Erythroblast (primary cell): ENCODE results near the gene PTCH1.

ENCODE experiments used
- DNase-seq, 2 experiments: peaks; one replicate each; lab custom pipeline; 2025; lab: John Stamatoyannopoulos, UW
- GATA1 ChIP-seq: IDR thresholded peaks from 2 replicates; pipeline ENCODE4 v1.6.1; 2011; ENCODE audit warnings: low read depth, mild to moderate bottlenecking, control low read depth, low read length, moderate library complexity
- POLR2A ChIP-seq: IDR thresholded peaks from 2 replicates; pipeline ENCODE4 v1.6.1; 2011; ENCODE audit warnings: mild to moderate bottlenecking, low read length

The PTCH1 gene

DNA sequence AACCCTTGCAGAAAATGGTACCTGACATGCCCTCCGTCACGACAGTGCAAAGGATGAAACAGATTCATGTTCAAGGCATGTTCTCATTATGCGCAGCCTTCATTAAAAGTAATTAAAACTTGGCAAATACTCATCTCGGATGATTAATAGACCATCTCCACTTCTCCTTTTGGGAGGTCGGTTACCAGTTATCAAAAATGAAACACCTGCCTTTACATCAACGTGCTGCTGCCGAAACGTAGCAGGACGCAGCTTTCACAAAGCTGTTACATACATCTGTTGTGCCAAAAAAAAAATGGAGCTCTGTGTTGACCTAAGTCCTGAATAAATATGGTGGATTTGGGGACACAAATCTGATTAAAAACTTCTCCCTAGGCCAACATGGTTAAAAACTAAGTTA, 75.7 kb downstream of the PTCH1 start:
- no peak for DNase-seq
- TF ChIP-seq POLR2A (no peak), GATA1 (no peak)

DNA sequence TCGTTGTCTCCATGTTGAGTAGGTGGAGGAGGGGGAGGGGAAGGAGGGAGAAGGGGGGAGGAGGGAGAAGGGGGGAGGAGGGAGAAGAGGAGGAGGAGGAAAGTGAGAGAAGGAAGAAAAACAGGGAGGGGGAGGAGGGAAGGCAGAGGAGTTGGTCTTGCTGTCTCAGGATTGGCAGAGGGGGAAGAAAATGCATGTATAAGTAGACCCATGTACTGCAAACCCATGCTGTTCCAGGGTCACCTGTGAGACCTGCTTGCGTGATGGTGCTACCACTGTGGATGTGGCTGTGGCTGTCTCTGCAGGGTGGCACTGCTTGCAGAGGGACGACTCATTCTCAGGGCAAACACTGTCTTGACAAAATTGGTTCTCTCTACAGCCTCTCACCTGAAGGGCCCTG, 76.3 kb downstream of the PTCH1 start:
- DNase-seq: no peak
- TF ChIP-seq GATA1 (no peak), POLR2A (no peak)

DNA sequence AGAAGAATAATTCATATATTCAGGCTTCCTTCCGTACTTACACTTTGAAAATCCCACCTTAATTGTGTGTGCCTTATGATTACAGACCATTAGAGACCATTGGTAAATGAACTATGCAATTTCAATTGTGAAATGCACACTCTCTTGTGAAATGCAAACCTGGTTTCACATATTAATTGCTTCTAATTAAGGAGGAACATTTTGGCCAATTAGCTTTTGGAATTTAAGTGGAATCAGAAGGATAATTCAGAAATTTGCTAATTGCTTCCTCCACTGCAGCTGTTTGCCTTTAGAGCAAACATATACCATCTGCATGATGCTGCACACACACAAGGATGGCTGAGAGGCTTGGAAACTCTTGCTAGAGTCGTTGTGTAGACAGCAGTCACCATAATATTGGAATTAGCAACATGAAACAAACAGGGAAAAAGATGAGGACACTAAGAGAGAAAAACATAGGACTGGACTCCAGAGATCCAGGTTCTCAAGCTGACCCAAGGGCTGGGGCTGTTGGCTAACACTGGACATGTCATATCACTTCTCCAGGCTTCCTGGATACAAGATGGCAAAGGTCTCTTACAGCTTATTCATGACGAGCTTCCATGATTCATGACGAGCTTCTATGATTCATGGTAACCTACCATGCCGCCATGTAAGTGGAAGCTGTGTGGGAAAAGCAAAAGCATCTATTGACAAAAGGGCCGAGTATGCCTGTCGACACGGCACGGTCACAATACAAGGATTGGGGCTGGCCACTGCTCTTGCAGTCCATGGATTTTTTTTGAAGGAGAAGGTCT, 78.0 kb downstream of the PTCH1 start:
- TF ChIP-seq POLR2A: no peak
- no peak for TF ChIP-seq GATA1
- no peak for DNase-seq

DNA sequence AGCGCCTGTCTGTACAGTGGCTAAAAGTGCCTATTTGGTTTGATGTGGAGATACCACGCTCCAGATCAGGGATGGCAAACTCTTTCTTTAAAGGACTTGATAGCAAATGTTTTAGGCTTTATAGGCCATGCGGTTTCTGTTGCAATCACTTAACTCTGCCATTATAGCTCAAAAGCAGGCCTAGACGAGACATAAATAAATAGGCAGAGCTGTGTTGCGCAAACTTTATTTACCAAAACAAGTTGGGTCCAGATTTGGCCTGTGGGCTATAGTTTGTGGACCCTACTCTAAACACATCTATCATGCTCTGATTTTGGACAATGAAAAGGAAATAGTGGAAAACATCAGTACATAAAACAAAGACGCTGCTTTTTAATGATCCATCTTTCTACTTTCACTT, 79.2 kb downstream of the PTCH1 start:
- no peak for DNase-seq

DNA sequence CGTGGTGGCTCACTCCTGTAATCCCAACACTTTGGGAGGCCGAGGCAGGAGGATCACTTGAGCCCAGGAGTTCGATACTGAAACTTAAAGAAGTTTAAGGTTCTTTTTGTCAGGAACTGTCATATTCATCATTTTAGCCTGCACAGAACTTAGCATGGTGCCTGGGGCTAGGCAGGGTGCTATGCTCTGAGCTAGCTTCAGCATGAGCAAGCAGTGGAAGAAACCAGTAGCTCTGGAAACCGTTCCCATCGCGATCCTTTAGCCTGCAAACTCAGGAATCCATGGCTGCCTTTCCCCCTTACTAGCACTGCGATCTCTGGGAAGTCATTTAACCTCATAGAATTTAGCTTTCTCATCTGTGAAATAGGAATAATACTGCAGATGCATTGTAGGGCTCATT, 80.4 kb downstream of the PTCH1 start:
- TF ChIP-seq GATA1 (no peak), POLR2A (no peak)
- no peak for DNase-seq

More for the DNA sequence above, 79.2 kb downstream of the PTCH1 start:
- TF ChIP-seq POLR2A: no peak
- TF ChIP-seq GATA1: no peak

DNA sequence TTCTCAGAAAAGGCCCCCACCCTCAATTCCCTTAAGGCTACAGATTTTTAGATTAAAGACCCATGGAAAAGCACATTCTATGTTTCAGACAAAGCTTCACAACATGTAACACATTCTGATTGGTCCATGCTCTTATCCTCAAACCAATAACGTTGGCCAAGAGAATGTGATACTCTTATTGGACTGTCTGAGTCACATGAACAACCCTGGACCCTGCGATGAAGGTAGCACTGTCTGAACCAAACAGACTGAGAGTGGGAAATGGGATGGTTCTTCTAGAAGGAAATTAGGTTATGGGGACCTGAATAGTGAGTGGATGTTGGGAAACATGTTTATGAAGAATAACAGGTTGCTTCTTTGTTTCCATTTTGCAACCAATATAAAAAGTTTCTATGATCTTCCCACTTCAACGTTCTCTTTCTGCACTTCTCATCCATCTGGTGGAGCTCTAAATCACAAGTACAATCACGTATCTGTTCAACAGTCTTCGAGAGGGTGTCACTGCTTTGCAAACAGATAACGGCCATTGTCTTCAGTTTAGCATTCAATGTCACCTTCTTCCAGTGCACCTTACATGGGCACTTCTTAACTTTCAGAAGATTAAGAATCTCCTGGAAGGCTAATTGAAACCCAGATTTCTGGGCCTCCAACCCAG, 81.6 kb downstream of the PTCH1 start:
- no peak for TF ChIP-seq POLR2A
- TF ChIP-seq GATA1: no peak
- no peak for DNase-seq

DNA sequence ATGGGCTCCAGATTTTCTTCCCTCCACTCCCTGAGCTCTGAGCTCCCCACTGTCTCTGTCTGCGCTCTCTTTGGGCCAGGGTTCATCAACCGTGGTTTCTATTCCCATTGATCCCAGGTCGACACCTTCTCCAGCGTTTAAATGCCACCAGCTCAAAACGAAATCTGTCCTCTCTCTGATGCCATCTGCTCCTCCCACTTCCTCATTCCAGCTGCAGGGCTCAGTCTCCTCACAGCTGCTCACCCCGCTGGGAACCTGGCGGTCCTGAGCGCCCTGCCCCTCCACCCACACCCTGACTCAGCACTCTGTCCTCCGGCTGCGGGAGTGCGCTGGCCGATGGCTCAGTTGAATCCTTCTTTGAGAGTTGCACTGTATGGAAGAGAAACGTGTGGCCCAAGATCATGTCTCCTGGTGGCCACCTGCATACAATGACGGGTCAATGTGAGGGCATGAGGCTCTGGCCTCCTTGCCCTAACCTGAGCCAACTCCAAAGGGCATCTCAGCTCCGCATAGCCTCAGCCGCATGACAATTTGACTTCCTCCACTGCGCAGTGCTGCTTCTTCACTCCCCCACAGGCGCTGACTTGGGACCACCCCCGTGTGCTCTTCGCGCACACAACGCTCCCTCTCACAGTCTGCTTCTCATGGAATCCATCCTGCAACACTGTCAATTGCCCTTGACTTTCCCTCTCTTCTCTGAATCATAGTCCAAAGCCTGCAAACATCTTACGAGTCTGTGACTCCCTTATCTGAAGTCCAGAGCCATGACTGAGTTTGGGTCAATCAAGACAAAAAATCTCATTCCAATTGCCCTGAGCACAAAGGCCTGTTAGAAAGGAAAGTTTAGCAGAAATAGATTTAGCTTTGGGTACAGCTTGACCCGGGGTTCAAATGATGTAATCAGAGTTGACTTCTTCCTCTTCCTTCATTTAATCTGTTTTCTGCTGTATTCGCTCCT, 82.4 kb downstream of the PTCH1 start:
- TF ChIP-seq POLR2A (no peak), GATA1 (no peak)
- DNase-seq: no peak

DNA sequence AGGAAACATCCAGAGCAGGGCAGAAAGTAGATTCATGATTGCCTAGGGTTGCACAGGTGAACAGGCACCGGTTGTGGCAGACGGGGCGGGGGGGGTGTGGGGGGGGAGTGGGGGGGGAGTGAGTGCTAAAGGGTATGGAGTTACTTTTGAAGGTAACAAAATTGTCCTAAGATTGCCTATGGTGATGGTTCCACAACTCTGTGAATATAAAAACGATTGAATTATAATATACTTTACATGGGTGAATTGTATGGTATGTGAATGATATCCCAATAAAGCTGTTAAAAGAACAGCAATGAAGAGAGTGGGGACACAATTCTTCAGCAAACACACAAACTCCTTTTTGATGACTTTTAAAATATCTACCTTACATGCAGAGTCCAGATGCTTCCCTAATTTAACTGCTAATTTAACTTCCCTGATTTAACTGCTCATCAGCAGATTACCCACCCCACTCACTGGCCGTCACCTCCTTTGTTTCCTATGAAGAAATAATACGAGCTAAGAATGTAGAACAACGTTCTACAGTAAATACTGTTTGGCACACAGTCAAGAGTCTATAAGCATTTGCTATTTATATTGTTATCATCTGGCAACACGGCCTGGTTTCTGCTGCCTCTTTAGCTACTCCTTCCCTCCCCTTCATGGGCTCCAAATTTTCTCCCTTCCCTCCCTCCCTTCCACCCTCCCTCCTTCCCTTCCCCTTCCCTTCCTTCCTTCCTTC, 83.5 kb downstream of the PTCH1 start:
- no peak for DNase-seq
- TF ChIP-seq POLR2A (no peak), GATA1 (no peak)

DNA sequence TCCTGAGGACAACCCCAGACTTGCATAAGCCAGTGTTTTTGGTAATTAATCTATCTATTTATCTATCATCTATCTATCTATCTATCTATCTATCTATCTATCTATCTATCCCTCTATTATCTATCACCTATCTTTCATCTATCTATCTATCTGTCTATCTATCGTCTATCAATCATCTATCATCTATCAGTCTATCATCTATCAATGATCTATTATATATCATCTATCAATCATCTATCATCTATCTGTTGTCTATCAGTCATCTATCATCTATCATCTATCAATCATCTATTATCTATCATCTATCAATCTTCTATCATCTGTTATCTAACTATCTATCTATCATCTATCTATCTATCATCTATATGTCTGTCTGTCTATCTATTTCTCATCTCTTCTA, 85.5 kb downstream of the PTCH1 start:
- no peak for DNase-seq
- no peak for TF ChIP-seq POLR2A
- TF ChIP-seq GATA1: no peak

DNA sequence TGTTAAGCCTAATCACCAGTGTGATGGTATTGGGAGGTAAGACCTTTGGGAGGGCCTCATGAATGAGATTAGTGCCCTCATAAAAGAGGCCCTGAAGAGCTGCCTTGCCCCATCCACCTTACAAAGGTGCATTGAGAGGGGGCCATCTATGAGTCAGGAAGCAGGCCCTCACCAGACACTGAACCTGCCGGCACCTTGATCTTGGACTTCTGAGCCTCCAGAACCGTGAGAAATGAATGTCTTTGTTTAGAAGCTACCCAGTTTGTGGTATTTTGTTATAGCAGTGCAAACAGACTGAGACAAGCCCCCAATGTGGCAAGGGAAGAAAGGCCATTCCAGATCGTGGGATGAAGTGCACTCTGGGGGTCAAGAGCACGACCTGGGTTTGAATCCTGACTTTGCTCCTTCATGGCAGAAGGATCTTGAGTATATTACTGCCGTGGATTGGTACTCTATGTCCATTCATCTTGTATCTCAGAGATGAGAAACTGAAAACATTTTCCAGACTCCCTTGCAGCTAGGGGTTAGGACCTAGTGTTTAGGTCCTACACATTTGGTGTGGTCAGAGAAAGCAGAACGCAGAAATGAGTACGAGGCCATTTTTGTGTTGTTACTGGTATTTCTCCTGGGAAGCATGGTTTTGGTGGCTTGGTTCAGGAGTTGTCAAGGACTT, 86.7 kb downstream of the PTCH1 start:
- DNase-seq: no peak
- TF ChIP-seq GATA1 (no peak), POLR2A (no peak)

DNA sequence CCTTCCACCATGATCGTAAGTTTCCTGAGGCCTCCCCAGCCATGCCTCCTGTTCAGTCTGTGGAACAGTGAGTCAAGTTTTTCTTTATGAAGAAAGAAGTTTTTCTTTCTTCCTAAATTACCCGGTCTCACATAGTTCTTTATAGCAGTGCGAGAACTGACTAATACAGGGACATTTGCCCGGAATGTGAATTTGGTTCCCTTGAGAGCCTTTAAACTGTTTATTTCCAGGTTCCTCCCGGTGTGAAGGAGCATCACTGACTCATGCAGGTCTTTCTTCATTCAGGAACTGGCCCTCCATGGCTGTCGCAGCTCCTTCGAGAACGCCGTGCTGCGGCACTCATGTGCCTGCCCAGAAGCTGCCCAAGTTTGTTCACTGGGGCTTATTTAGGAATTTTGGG, 87.7 kb downstream of the PTCH1 start:
- no peak for TF ChIP-seq POLR2A
- no peak for TF ChIP-seq GATA1
- DNase-seq: no peak

DNA sequence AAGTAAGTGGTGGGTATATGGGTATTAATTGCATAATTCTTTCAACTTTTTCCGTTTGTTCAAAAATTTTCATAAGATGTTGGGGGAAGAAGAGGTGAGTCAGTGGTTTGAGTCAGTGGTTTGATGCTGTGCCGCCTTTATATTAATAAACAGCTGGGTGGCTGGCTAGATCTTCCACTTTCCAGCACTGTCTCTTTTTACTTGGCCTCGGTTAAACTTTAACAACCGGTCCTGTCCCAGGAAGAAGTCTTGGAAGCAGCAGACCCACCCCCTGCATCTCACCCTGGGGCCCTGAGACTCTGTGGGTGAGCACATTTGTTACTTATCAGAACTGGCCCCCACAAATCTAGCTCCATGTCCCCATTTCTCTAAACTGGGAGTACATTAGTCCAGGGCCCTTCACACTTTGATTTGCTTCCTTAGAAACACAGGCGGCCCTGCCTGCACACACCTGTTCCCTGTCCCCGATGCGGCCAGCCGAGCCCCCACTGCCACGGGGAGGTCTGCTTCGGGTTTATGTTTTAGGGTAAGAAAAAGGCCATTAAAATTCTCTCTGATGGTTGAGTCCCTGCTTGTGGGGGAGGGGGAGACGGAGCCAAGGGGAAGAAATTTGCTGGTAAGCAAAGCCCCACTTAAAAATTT, 90.7 kb downstream of the PTCH1 start:
- DNase-seq: no peak
- TF ChIP-seq GATA1 (no peak), POLR2A (no peak)
